Glomerular endothelial cell (primary cell): ENCODE results near the gene SGPP2. TPM values are rescaled to one million over a fixed set of nuclear protein-coding genes. Genes with fewer than 3 reads are reported as not detected.

Source experiments
- DNase-seq: peaks from one replicate; pipeline ENCODE4 v3.0.0-alpha.2; 2011; ENCODE audit warnings: low read depth, low spot score; ENCODE audit errors: extremely low read depth
- total RNA-seq: library from RNA; depleted of rRNA; stranded (reverse); fragments of >200 nt; gene quantifications from 2 replicates; pipeline ENCODE4 v1.2.3, GENCODE V29; 2015

The SGPP2 gene
- total RNA-seq, 1 donor from 2014 or later = not detected

- no peak for DNase-seq
Observed at GRCh38 chr2:222518570-222519381, 94.4 kb downstream of the SGPP2 start.

- DNase-seq = no peak
Observed at GRCh38 chr2:222521099-222521498, 96.8 kb downstream of the SGPP2 start.

- no peak for DNase-seq
Observed at GRCh38 chr2:222522082-222522481, 97.7 kb downstream of the SGPP2 start.

GRCh38 chr2:222523783-222524544 is 99.6 kb downstream of the SGPP2 start:
- DNase-seq = no peak

GRCh38 chr2:222525811-222526210 is 101.5 kb downstream of the SGPP2 start:
- no peak for DNase-seq

GRCh38 chr2:222526480-222527277 is 102.3 kb downstream of the SGPP2 start:
- no peak for DNase-seq

- DNase-seq = no peak
Observed at GRCh38 chr2:222532315-222532714, 108.0 kb downstream of the SGPP2 start.

GRCh38 chr2:222535477-222535876 is 111.1 kb downstream of the SGPP2 start:
- no peak for DNase-seq

GRCh38 chr2:222538535-222538934 is 114.2 kb downstream of the SGPP2 start:
- no peak for DNase-seq

GRCh38 chr2:222544661-222545060 is 120.3 kb downstream of the SGPP2 start:
- no peak for DNase-seq

GRCh38 chr2:222545823-222546795 is 121.8 kb downstream of the SGPP2 start:
- DNase-seq = no peak

- DNase-seq = no peak
Observed at GRCh38 chr2:222547083-222547482, 122.7 kb downstream of the SGPP2 start.

GRCh38 chr2:222548992-222549391 is 124.6 kb downstream of the SGPP2 start:
- no peak for DNase-seq

GRCh38 chr2:222554517-222554916 is 130.2 kb downstream of the SGPP2 start:
- no peak for DNase-seq

GRCh38 chr2:222561151-222561550 is 136.8 kb downstream of the SGPP2 start:
- DNase-seq = no peak

GRCh38 chr2:222561817-222562645 is 137.7 kb downstream of the SGPP2 start:
- peak; percentile 61 for DNase-seq

GRCh38 chr2:222563106-222563718 is 138.9 kb downstream of the SGPP2 start:
- DNase-seq = no peak

GRCh38 chr2:222563936-222564335 is 139.6 kb downstream of the SGPP2 start:
- DNase-seq = no peak

GRCh38 chr2:222566229-222566628 is 141.9 kb downstream of the SGPP2 start:
- DNase-seq = no peak
